Endothelial cell of umbilical vein (primary cell): ENCODE results near the gene RAB7B. TPM values are rescaled to one million over a fixed set of nuclear protein-coding genes. Genes with fewer than 3 reads are reported as not detected.

Source experiments
- BruUV-seq: library from RNA; stranded (reverse); fragments of 400-500 nt; replicated peaks from 2 replicates; lab custom pipeline; 2021; lab: Mats Ljungman, UMichigan
- CTCF ChIA-PET: fragments of 300-600, 350-600 bp; sonication (Branson Sonifier 250); formaldehyde crosslinking; loops from one replicate; lab custom pipeline; 2021; ENCODE audit warnings: antibody characterized with exemption, inconsistent platforms; lab: Charles Lee
- POLR2A ChIA-PET: fragments of 300-600, 350-600 bp; sonication (Branson Sonifier 250); formaldehyde crosslinking; loops from one replicate; lab custom pipeline; 2021; ENCODE audit warnings: antibody characterized with exemption, inconsistent platforms; lab: Charles Lee
- DNase-seq: peaks from one replicate; pipeline ENCODE4 v3.0.0-alpha.2; 2011; ENCODE audit warnings: low read depth, low spot score
- FAIRE-seq: peaks from 2 replicates; lab custom pipeline; 2011; peaks lifted over from hg19 to GRCh38; lab: Jason Lieb, UNC
- H2AFZ ChIP-seq: 2 replicates; pipeline ENCODE4 v1.6.0; 2012; ENCODE audit warnings: low read depth, low read length, control low read depth, inconsistent platforms
- H3K27ac ChIP-seq: 2 replicates; pipeline ENCODE4 v1.5.1; 2011; ENCODE audit warnings: low read depth, mild to moderate bottlenecking, control low read depth, low read length, moderate library complexity; ENCODE audit not compliant: insufficient read depth
- H3K27me3 ChIP-seq, 2 experiments: 2 replicates each; pipeline versions ENCODE4 v1.6.0 to v1.6.1; 2011; ENCODE audit warnings: low read length in 2 of 2, mixed read lengths in 1 of 2; ENCODE audit not compliant: control insufficient read depth in 2 of 2, insufficient read depth in 2 of 2
- H3K36me3 ChIP-seq, 2 experiments: 2 replicates in 1 of 2; 3 replicates in 1 of 2; pipeline ENCODE4 v1.5.1; 2011; ENCODE audit warnings: low read length in 2 of 2, mild to moderate bottlenecking in 1 of 2, moderate library complexity in 1 of 2; ENCODE audit not compliant: control insufficient read depth in 2 of 2, insufficient read depth in 2 of 2; ENCODE audit errors: extremely low read depth in 1 of 2
- H3K4me1 ChIP-seq: 3 replicates; pipeline ENCODE4 v1.5.1; 2011; ENCODE audit warnings: mild to moderate bottlenecking, low read length; ENCODE audit not compliant: control insufficient read depth, insufficient read depth; ENCODE audit errors: extremely low read depth
- H3K4me2 ChIP-seq: 2 replicates; pipeline ENCODE4 v1.6.1; 2011; ENCODE audit warnings: low read length, control low read depth, mixed read lengths; ENCODE audit not compliant: insufficient read depth
- H3K4me3 ChIP-seq, 3 experiments: fragments of 200-600 bp in 1 of 3; sonication (generic), shearing (Covaris generic) in 1 of 3; replicated peaks in 1 of 3; 2 replicates each; pipeline ENCODE4 v1.5.1; 2011 to 2016; ENCODE audit warnings: control low read depth in 3 of 3, low read length in 3 of 3, mild to moderate bottlenecking in 2 of 3, inconsistent platforms in 1 of 3, low read depth in 1 of 3, moderate library complexity in 1 of 3; ENCODE audit not compliant: insufficient read depth in 1 of 3
- H3K79me2 ChIP-seq: 2 replicates; pipeline ENCODE4 v1.6.0; 2012; ENCODE audit warnings: low read length, inconsistent platforms; ENCODE audit not compliant: control insufficient read depth, insufficient read depth
- H3K9ac ChIP-seq: replicated peaks from 2 replicates; pipeline ENCODE3; 2011; ENCODE audit warnings: low read length, control low read depth; ENCODE audit not compliant: insufficient read depth; ENCODE audit errors: extremely low read depth
- H3K9me1 ChIP-seq: replicated peaks from 3 replicates; pipeline ENCODE4 v1.6.0; 2011; ENCODE audit warnings: mild to moderate bottlenecking, low read length; ENCODE audit not compliant: control insufficient read depth, insufficient read depth; ENCODE audit errors: extremely low read depth
- H3K9me3 ChIP-seq: replicated peaks from 2 replicates; pipeline ENCODE4 v1.5.1; 2012; ENCODE audit warnings: low read length, inconsistent platforms; ENCODE audit not compliant: control insufficient read depth, insufficient read depth
- H4K20me1 ChIP-seq: replicated peaks from 2 replicates; pipeline ENCODE3; 2011; ENCODE audit warnings: mild to moderate bottlenecking, low read length; ENCODE audit not compliant: control insufficient read depth, insufficient read depth; ENCODE audit errors: extremely low read depth
- EZH2 ChIP-seq: IDR thresholded peaks from 2 replicates; pipeline ENCODE4 v1.6.1; 2012; ENCODE audit warnings: borderline replicate concordance, low read depth, mild to moderate bottlenecking, moderate library complexity, low read length, inconsistent platforms; ENCODE audit not compliant: severe bottlenecking
- FOS ChIP-seq: IDR thresholded peaks from 2 replicates; pipeline ENCODE4 v1.6.1; 2011; ENCODE audit warnings: mild to moderate bottlenecking, low read length, moderate library complexity, borderline replicate concordance; ENCODE audit not compliant: insufficient read depth
- GATA2 ChIP-seq: IDR thresholded peaks from 2 replicates; pipeline ENCODE4 v1.7.0; 2011; ENCODE audit warnings: low read depth, mild to moderate bottlenecking, moderate library complexity, mixed read lengths, low read length; ENCODE audit not compliant: insufficient read length, insufficient read depth
- JUN ChIP-seq: IDR thresholded peaks from 2 replicates; pipeline ENCODE4 v1.6.1; 2011; ENCODE audit warnings: borderline replicate concordance, low read depth; ENCODE audit not compliant: insufficient read length, insufficient read depth
- MYC ChIP-seq: IDR thresholded peaks from one replicate; pipeline ENCODE4 v1.6.1; 2011; ENCODE audit warnings: mild to moderate bottlenecking, low read depth, low read length
- POLR2A ChIP-seq: IDR thresholded peaks from 2 replicates; pipeline ENCODE4 v1.6.1; 2012; ENCODE audit warnings: low read depth, mild to moderate bottlenecking, control low read depth, low read length
- POLR2AphosphoS5 ChIP-seq: IDR thresholded peaks from 2 replicates; pipeline ENCODE4 v1.6.1; 2012; ENCODE audit warnings: low read depth, mild to moderate bottlenecking, control low read depth, low read length, moderate library complexity; ENCODE audit not compliant: insufficient read depth
- dilution Hi-C: fragments of 300-500 bp; cut with MboI; formaldehyde crosslinking; loops from one replicate; pipeline ENCODE4 v1.15.0; 2019; ENCODE audit warnings: low sequenced_read_pairs; ENCODE audit not compliant: extremely low pct_ligation_motif_present
- intact Hi-C: fragments of 100-400 bp; cut with micrococcal nuclease; formaldehyde crosslinking; loops from one replicate; pipeline ENCODE4 v1.10.0; 2022
- polyA plus RNA-seq, 4 experiments: library from polyadenylated mRNA; depleted of rRNA in 3 of 4; stranded (reverse) in 3 of 4; unstranded in 1 of 4; fragments of >200 nt; gene quantifications; 2 replicates each; pipeline versions ENCODE4 v1.2.1 to v1.2.3, GENCODE V29; 2011 to 2012; ENCODE audit warnings: missing spikeins in 1 of 4
- total RNA-seq: library from RNA; stranded (reverse); gene quantifications from 2 replicates; pipeline ENCODE4 v1.2.3, GENCODE V29; 2021
- TF ChIP-seq, protein P1 (sequence below), 2 donors: IDR thresholded peaks; 1 replicate in 1 of 2; 2 replicates in 1 of 2; pipeline ENCODE4 v1.5.1; 2011; ENCODE audit warnings: low read length in 2 of 2, mild to moderate bottlenecking in 2 of 2, moderate library complexity in 2 of 2, control low read depth in 1 of 2, inconsistent platforms in 1 of 2, low read depth in 1 of 2; ENCODE audit not compliant: insufficient read depth in 1 of 2; ENCODE audit errors: extremely low read depth in 1 of 2
- TF ChIP-seq, protein P2 (sequence below): IDR thresholded peaks from 2 replicates; pipeline ENCODE4 v1.6.1; 2011; ENCODE audit not compliant: insufficient read depth, insufficient read length

Gene RAB7B
- total and polyA plus RNA-seq, 2 donors (not counting 3 experiments of a cell fraction or from before 2014, with no cell fraction given): 0.15 TPM; not detected in 1

DNA sequence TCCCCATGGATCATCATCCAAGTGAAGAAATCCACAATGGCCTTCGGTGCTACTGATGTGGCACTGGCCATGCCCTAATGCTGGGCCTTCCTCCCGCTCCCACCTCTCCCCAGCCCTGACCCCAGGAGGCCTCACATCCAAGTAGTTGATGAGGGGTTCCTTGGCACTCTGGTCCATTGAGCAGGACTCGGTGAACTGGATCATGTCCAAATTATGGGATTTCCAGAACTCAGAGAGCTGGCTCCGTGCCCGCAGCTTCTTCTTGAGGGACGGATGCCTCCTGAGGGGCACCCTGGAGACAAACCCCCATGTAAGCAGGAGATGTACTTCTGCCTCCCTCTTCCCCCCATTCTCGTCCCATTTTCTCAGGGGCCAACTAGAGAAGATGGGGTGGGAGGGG lies 19.6 kb upstream of the RAB7B start:
- Histone ChIP-seq H2AFZ (no peak overlapping the region), H3K4me3 (no peak overlapping the region), H3K27me3 (no peaks in the 10 kb centered on the region), H3K9ac (no peak overlapping the region), H3K9me3 (no peaks in the 10 kb centered on the region), H3K4me1 (peaks cover 13% of the 10 kb centered on the region), H3K9me1 (no peaks in the 10 kb centered on the region), H3K4me2 (no peak overlapping the region), H3K79me2 (no peaks in the 10 kb centered on the region), H4K20me1 (no peaks in the 10 kb centered on the region), H3K27ac (no peak overlapping the region), H3K36me3 (no peaks in the 10 kb centered on the region)
- dilution Hi-C loops (no loop called here), intact Hi-C loops (no loop called here)
- TF ChIP-seq GATA2: no peak
- no peak for TF ChIP-seq FOS
- no peak for TF ChIP-seq MYC
- TF ChIP-seq POLR2AphosphoS5: no peak
- no peak for TF ChIP-seq EZH2
- no peak for TF ChIP-seq JUN
- TF ChIP-seq, protein P1, sequence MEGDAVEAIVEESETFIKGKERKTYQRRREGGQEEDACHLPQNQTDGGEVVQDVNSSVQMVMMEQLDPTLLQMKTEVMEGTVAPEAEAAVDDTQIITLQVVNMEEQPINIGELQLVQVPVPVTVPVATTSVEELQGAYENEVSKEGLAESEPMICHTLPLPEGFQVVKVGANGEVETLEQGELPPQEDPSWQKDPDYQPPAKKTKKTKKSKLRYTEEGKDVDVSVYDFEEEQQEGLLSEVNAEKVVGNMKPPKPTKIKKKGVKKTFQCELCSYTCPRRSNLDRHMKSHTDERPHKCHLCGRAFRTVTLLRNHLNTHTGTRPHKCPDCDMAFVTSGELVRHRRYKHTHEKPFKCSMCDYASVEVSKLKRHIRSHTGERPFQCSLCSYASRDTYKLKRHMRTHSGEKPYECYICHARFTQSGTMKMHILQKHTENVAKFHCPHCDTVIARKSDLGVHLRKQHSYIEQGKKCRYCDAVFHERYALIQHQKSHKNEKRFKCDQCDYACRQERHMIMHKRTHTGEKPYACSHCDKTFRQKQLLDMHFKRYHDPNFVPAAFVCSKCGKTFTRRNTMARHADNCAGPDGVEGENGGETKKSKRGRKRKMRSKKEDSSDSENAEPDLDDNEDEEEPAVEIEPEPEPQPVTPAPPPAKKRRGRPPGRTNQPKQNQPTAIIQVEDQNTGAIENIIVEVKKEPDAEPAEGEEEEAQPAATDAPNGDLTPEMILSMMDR (IDR thresholded peaks at IDR 0.05; ENCODE audit: extremely low read depth in 1 of 2, insufficient read depth in 1 of 2, low read depth in 1 of 2, low read length in 2 of 2): no peak
- TF ChIP-seq, protein P2, sequence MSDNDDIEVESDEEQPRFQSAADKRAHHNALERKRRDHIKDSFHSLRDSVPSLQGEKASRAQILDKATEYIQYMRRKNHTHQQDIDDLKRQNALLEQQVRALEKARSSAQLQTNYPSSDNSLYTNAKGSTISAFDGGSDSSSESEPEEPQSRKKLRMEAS: no peak
- no peak for TF ChIP-seq POLR2A
- DNase-seq (no peak), FAIRE-seq (no peak)
- ChIA-PET POLR2A (no interaction called here), CTCF (interaction anchor here (3.0 kb wide), 1 partner anchor 9 kb away, joined by 16 read pairs; no protein-coding TSS in a partner anchor)
- BruUV-seq: no TSS peak
